ENCODE results near the gene GSDME. TPM values are rescaled to one million over a fixed set of nuclear protein-coding genes. Genes with fewer than 3 reads are reported as not detected.

Gene GSDME
- total and polyA plus RNA-seq, 10 of the 15 experiments (the other 5 are each of a cell fraction or from before 2014, with no cell fraction given): 23.7 to 245 (median 128) TPM

- DNase-seq (ENCODE audit: low read depth, low spot score) (no peak), ATAC-seq (no peak), FAIRE-seq (no peak)
- CTCF ChIA-PET: interaction anchor here (0.7 to 2.3 kb wide), 4 partner anchors 14 to 1783 kb away, joined by 3 to 13 read pairs (median 4); no protein-coding TSS in a partner anchor
- Histone ChIP-seq H3K4me1 (ENCODE audit: control insufficient read depth, insufficient read depth, low read length) (peaks cover 33% of the 10 kb centered on the region), H3K79me2 (ENCODE audit: control insufficient read depth, insufficient read depth, low read length) (no peaks in the 10 kb centered on the region), H3K27me3 (replicated peaks in 1 of 2; ENCODE audit: control insufficient read depth in 2 of 2, insufficient read depth in 2 of 2, low read length in 1 of 2) (no peaks in the 10 kb centered on the region), H3K9ac (ENCODE audit: control insufficient read depth, insufficient read depth, low read length) (no peak overlapping the region), H3K9me3 (replicated peaks; ENCODE audit: control insufficient read depth, insufficient read depth, low read length) (no peaks in the 10 kb centered on the region), H3K4me2 (ENCODE audit: control insufficient read depth, insufficient read depth) (no peak overlapping the region), H3K36me3 (ENCODE audit: control insufficient read depth in 2 of 2, insufficient read depth in 2 of 2, low read length in 1 of 2) (no peaks in the 10 kb centered on the region), H3K27ac (ENCODE audit: control insufficient read depth, insufficient read depth) (peak overlapping the region; percentile 7), H2AFZ (ENCODE audit: control insufficient read depth, low read depth, low read length) (no peak overlapping the region), H4K20me1 (ENCODE audit: control insufficient read depth, insufficient read depth) (no peaks in the 10 kb centered on the region), H3K4me3 (no peak overlapping the region)
- 99% methylated on average over 3 of the region's 3 CpGs for WGBS (ENCODE audit: insufficient coverage, insufficient replicate concordance, low lambda C conversion rate, missing lambda C conversion rate)
- SMC1A ChIA-PET (ENCODE audit: uncharacterized antibody, unreplicated experiment): interaction anchor here (1.0 to 1.6 kb wide), 4 partner anchors 9 to 201 kb away, joined by 3 to 4 read pairs (median 3); no protein-coding TSS in a partner anchor
- RAD21 ChIA-PET (ENCODE audit: unreplicated experiment): interaction anchor here (0.6 to 1.5 kb wide), 3 partner anchors 9 to 59 kb away, joined by 3 to 4 read pairs (median 3); no protein-coding TSS in a partner anchor
- in situ Hi-C loops (cut with MboI) (no loop called here), intact Hi-C loops (cut with micrococcal nuclease; ENCODE audit: unreplicated experiment) (no loop called here)
- TF ChIP-seq STAT1 (conservative IDR thresholded peaks at IDR 0.05) (no peak), NRF1 (conservative IDR thresholded peaks at IDR 0.05; ENCODE audit: low read depth, low read length) (no peak), SUPT20H (IDR thresholded peaks at IDR 0.05; ENCODE audit: borderline replicate concordance, control insufficient read depth, low read depth, low read length) (no peak), SP1 (IDR thresholded peaks at IDR 0.05; ENCODE audit: low read depth, low read length) (no peak)
- TF ChIP-seq, protein P1, sequence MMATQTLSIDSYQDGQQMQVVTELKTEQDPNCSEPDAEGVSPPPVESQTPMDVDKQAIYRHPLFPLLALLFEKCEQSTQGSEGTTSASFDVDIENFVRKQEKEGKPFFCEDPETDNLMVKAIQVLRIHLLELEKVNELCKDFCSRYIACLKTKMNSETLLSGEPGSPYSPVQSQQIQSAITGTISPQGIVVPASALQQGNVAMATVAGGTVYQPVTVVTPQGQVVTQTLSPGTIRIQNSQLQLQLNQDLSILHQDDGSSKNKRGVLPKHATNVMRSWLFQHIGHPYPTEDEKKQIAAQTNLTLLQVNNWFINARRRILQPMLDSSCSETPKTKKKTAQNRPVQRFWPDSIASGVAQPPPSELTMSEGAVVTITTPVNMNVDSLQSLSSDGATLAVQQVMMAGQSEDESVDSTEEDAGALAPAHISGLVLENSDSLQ (IDR thresholded peaks at IDR 0.05): no peak
- POLR2A ChIA-PET: no interaction called here
- no TSS peak for BruUV-seq (replicated peaks)
These were observed 20.5 kb upstream of the GSDME start for GRCh38 chr7:24777806-24778205.

GRCh38 chr7:24773646-24774045, 16.4 kb upstream of the GSDME start:
- no peak overlapping the region for H3K4me3 ChIP-seq
- no peak for FAIRE-seq
- no peak for ATAC-seq
- RAD21 ChIA-PET (ENCODE audit: unreplicated experiment): no interaction called here
- SMC1A ChIA-PET (ENCODE audit: uncharacterized antibody, unreplicated experiment): interaction anchor here (1.0 kb wide), 1 partner anchor 96 kb away, joined by 3 read pairs; no protein-coding TSS in a partner anchor
- no peaks in the 10 kb centered on the region for H4K20me1 ChIP-seq (ENCODE audit: control insufficient read depth, insufficient read depth)
- POLR2A ChIA-PET: no interaction called here
- no peak for DNase-seq (ENCODE audit: low read depth, low spot score)
- no peak for TF ChIP-seq KDM1A (IDR thresholded peaks at IDR 0.05; ENCODE audit: borderline replicate concordance)
- no peak for TF ChIP-seq SMARCA5 (IDR thresholded peaks at IDR 0.05)
- TF ChIP-seq CEBPB (IDR thresholded peaks at IDR 0.05; ENCODE audit: borderline replicate concordance in 1 of 2, low read depth in 2 of 2, low read length in 2 of 2): no peak
- TF ChIP-seq RUNX3 (IDR thresholded peaks at IDR 0.05; ENCODE audit: low read length): peak; percentile 60
- TF ChIP-seq CHD4 (IDR thresholded peaks at IDR 0.05): no peak
- no peak for TF ChIP-seq ZBTB4 (CRISPR knock-in tag; IDR thresholded peaks at IDR 0.05)
- TF ChIP-seq EZH2 (IDR thresholded peaks at IDR 0.05; ENCODE audit: borderline replicate concordance, control insufficient read depth, low read depth, low read length): no peak
- H3K4me2 ChIP-seq (ENCODE audit: control insufficient read depth, insufficient read depth): no peak overlapping the region
- no peak overlapping the region for H2AFZ ChIP-seq (ENCODE audit: control insufficient read depth, low read depth, low read length)
- no peak overlapping the region for H3K9ac ChIP-seq (ENCODE audit: control insufficient read depth, insufficient read depth, low read length)
- H3K27me3 ChIP-seq (replicated peaks in 1 of 2; ENCODE audit: control insufficient read depth in 2 of 2, insufficient read depth in 2 of 2, low read length in 1 of 2): no peaks in the 10 kb centered on the region
- H3K79me2 ChIP-seq (ENCODE audit: control insufficient read depth, insufficient read depth, low read length): no peaks in the 10 kb centered on the region
- in situ Hi-C loops (cut with MboI): no loop called here
- BruUV-seq (replicated peaks): no TSS peak
- intact Hi-C loops (cut with micrococcal nuclease; ENCODE audit: unreplicated experiment): no loop called here
- H3K36me3 ChIP-seq (ENCODE audit: control insufficient read depth in 2 of 2, insufficient read depth in 2 of 2, low read length in 1 of 2): no peaks in the 10 kb centered on the region
- CTCF ChIA-PET: no interaction called here
- H3K27ac ChIP-seq (ENCODE audit: control insufficient read depth, insufficient read depth): no peak overlapping the region
- H3K9me3 ChIP-seq (replicated peaks; ENCODE audit: control insufficient read depth, insufficient read depth, low read length): no peaks in the 10 kb centered on the region; the same call in 1 of the 3 replicates
- H3K4me1 ChIP-seq (ENCODE audit: control insufficient read depth, insufficient read depth, low read length): peaks cover 30% of the 10 kb centered on the region
